ENCODE data around the gene GAS7.

GRCh38 chr17:9862949-9863348 is 335.5 kb downstream of the GAS7 start:
- TF ChIP-seq EZH2 (IDR thresholded peaks at IDR 0.05; ENCODE audit: borderline replicate concordance, low read length), result no peak
- TF ChIP-seq, protein P1, sequence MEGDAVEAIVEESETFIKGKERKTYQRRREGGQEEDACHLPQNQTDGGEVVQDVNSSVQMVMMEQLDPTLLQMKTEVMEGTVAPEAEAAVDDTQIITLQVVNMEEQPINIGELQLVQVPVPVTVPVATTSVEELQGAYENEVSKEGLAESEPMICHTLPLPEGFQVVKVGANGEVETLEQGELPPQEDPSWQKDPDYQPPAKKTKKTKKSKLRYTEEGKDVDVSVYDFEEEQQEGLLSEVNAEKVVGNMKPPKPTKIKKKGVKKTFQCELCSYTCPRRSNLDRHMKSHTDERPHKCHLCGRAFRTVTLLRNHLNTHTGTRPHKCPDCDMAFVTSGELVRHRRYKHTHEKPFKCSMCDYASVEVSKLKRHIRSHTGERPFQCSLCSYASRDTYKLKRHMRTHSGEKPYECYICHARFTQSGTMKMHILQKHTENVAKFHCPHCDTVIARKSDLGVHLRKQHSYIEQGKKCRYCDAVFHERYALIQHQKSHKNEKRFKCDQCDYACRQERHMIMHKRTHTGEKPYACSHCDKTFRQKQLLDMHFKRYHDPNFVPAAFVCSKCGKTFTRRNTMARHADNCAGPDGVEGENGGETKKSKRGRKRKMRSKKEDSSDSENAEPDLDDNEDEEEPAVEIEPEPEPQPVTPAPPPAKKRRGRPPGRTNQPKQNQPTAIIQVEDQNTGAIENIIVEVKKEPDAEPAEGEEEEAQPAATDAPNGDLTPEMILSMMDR (conservative IDR thresholded peaks at IDR 0.05 in 1 of 2, IDR thresholded peaks at IDR 0.05 in 1 of 2; ENCODE audit: extremely low read depth in 1 of 2, insufficient read depth in 1 of 2, low read depth in 1 of 2, low read length in 2 of 2), result no peak
